Measurements from ENCODE around the gene MACO1.

Gene MACO1

DNA sequence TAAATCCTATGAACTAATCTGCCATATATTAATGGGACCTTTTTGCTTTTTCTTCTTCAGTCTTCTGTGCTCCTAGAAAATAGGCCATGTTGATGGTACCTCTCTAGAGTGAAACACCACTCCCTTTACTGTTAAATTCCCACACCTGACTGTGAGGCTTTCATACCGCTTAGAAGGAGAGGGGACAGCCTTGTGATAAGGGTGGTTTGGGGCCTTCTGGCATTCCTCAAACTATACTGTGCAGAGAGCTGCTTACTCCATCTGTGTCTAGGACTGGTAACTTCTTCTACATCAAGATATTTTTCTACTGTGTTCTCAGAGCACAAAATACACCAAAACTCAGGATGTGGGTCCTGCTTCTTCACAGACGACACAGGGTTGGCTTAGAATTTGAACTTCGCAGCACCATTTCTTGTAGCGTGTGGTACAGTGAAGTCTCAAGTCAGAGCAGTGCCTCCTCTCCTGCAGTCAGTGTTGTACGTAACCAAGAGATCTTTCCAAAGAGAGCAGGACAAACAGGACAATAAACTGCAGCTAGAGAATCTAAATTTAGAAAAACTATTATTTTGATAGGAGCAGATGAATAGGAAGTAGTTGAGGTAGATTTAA lies 43.8 kb downstream of the MACO1 start:
- H3K4me2 ChIP-seq (ENCODE audit: low read length) = no peak overlapping the region
- no peak overlapping the region for H2BK120ac ChIP-seq (ENCODE audit: low read depth, low read length)
- no peak overlapping the region for H3K9ac ChIP-seq (ENCODE audit: low read length)
- peaks cover 5% of the 10 kb centered on the region for H3K79me1 ChIP-seq (ENCODE audit: low read length)
- no peak overlapping the region for H2AK5ac ChIP-seq (ENCODE audit: low read length)
- H2BK5ac ChIP-seq (ENCODE audit: low read length) = no peak overlapping the region
- H3K27me3 ChIP-seq (ENCODE audit: insufficient read depth, low read length, poor library complexity) = no peaks in the 10 kb centered on the region
- H3K4ac ChIP-seq (ENCODE audit: low read depth, low read length) = no peak overlapping the region
- H3K79me2 ChIP-seq (ENCODE audit: control insufficient read depth, insufficient read depth, low read length) = no peaks in the 10 kb centered on the region
- no peak overlapping the region for H3K18ac ChIP-seq (ENCODE audit: low read length)
- WGBS (ENCODE audit: extremely low coverage, insufficient coverage, low lambda C conversion rate) = no CpG with 5 or more reads among the region's 5 CpGs
- no peak for DNase-seq
- H3K4me1 ChIP-seq (ENCODE audit: control insufficient read depth, low read depth, low read length) = no peaks in the 10 kb centered on the region
- no peak overlapping the region for H3K4me3 ChIP-seq (ENCODE audit: low read length)
- H4K8ac ChIP-seq (ENCODE audit: low read depth, low read length) = no peak overlapping the region
- no peaks in the 10 kb centered on the region for H3K36me3 ChIP-seq (ENCODE audit: control insufficient read depth, insufficient read depth, low read length)
- no peak overlapping the region for H3K27ac ChIP-seq (ENCODE audit: low read depth, low read length)
- H4K5ac ChIP-seq (ENCODE audit: low read length) = no peak overlapping the region
- no peak overlapping the region for H3K56ac ChIP-seq (ENCODE audit: low read length)
- H3K23ac ChIP-seq (ENCODE audit: low read length) = no peak overlapping the region
- H2BK15ac ChIP-seq (replicated peaks; ENCODE audit: low read depth) = no peak overlapping the region

GRCh38 chr1:25476186-25477097 lies 45.7 kb downstream of the MACO1 start:
- H2BK15ac ChIP-seq (replicated peaks; ENCODE audit: low read depth) = no peak overlapping the region
- no peaks in the 10 kb centered on the region for H3K79me2 ChIP-seq (ENCODE audit: control insufficient read depth, insufficient read depth, low read length)
- H3K79me1 ChIP-seq (ENCODE audit: low read length) = peaks cover 2% of the 10 kb centered on the region
- no peak overlapping the region for H2BK5ac ChIP-seq (ENCODE audit: low read length)
- no peak overlapping the region for H2BK120ac ChIP-seq (ENCODE audit: low read depth, low read length)
- H3K4ac ChIP-seq (ENCODE audit: low read depth, low read length) = no peak overlapping the region
- DNase-seq = no peak
- no peak overlapping the region for H3K56ac ChIP-seq (ENCODE audit: low read length)
- H2AK5ac ChIP-seq (ENCODE audit: low read length) = no peak overlapping the region
- no peak overlapping the region for H3K4me3 ChIP-seq (ENCODE audit: low read length)
- H4K8ac ChIP-seq (ENCODE audit: low read depth, low read length) = no peak overlapping the region
- H3K36me3 ChIP-seq (ENCODE audit: control insufficient read depth, insufficient read depth, low read length) = no peaks in the 10 kb centered on the region
- no peak overlapping the region for H3K27ac ChIP-seq (ENCODE audit: low read depth, low read length)
- H3K27me3 ChIP-seq (ENCODE audit: insufficient read depth, low read length, poor library complexity) = no peaks in the 10 kb centered on the region
- H3K9ac ChIP-seq (ENCODE audit: low read length) = no peak overlapping the region
- no peaks in the 10 kb centered on the region for H3K4me1 ChIP-seq (ENCODE audit: control insufficient read depth, low read depth, low read length)
- no CpG with 5 or more reads among the region's 2 CpGs for WGBS (ENCODE audit: extremely low coverage, insufficient coverage, low lambda C conversion rate)
- H3K18ac ChIP-seq (ENCODE audit: low read length) = no peak overlapping the region
- H3K23ac ChIP-seq (ENCODE audit: low read length) = no peak overlapping the region
- H4K5ac ChIP-seq (ENCODE audit: low read length) = no peak overlapping the region
- H3K4me2 ChIP-seq (ENCODE audit: low read length) = no peak overlapping the region

- no peak overlapping the region for H4K5ac ChIP-seq (ENCODE audit: low read length)
- H3K9ac ChIP-seq (ENCODE audit: low read length) = no peak overlapping the region
- no peak overlapping the region for H3K56ac ChIP-seq (ENCODE audit: low read length)
- H3K79me2 ChIP-seq (ENCODE audit: control insufficient read depth, insufficient read depth, low read length) = no peaks in the 10 kb centered on the region
- H3K27me3 ChIP-seq (ENCODE audit: insufficient read depth, low read length, poor library complexity) = no peaks in the 10 kb centered on the region
- no peaks in the 10 kb centered on the region for H3K4me1 ChIP-seq (ENCODE audit: control insufficient read depth, low read depth, low read length)
- no peak overlapping the region for H2BK120ac ChIP-seq (ENCODE audit: low read depth, low read length)
- no peak for DNase-seq
- no peak overlapping the region for H2BK5ac ChIP-seq (ENCODE audit: low read length)
- H4K8ac ChIP-seq (ENCODE audit: low read depth, low read length) = no peak overlapping the region
- no peak overlapping the region for H3K4ac ChIP-seq (ENCODE audit: low read depth, low read length)
- no CpG with 5 or more reads among the region's 1 CpG for WGBS (ENCODE audit: extremely low coverage, insufficient coverage, low lambda C conversion rate)
- peaks cover 5% of the 10 kb centered on the region for H3K79me1 ChIP-seq (ENCODE audit: low read length)
- H3K27ac ChIP-seq (ENCODE audit: low read depth, low read length) = no peak overlapping the region
- no peak overlapping the region for H2AK5ac ChIP-seq (ENCODE audit: low read length)
- no peaks in the 10 kb centered on the region for H3K36me3 ChIP-seq (ENCODE audit: control insufficient read depth, insufficient read depth, low read length)
- H3K23ac ChIP-seq (ENCODE audit: low read length) = no peak overlapping the region
- no peak overlapping the region for H3K18ac ChIP-seq (ENCODE audit: low read length)
- no peak overlapping the region for H3K4me3 ChIP-seq (ENCODE audit: low read length)
- no peak overlapping the region for H3K4me2 ChIP-seq (ENCODE audit: low read length)
- no peak overlapping the region for H2BK15ac ChIP-seq (replicated peaks; ENCODE audit: low read depth)
These were observed 46.8 kb downstream of the MACO1 start for GRCh38 chr1:25477448-25478034.

DNA sequence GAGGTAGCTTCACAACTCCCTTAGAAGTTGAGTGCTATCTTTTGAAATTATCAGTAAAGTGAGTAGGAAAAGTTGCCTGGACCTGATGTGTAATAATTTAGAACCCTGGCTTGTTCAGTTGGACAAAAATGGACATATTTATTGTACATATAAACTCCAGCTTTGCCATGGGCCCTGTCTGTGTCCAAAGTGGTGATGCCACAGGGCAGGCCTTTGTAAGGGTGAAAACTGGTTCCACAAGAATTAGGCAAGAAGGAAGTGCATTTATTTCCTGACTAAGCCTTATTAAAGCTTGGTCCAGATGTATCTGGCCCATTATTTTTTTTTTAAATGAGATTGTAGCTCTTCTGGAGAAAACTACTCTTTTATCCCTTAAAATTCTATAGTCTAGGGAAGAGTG lies 47.9 kb downstream of the MACO1 start:
- H3K36me3 ChIP-seq (ENCODE audit: control insufficient read depth, insufficient read depth, low read length) = no peaks in the 10 kb centered on the region
- no peak overlapping the region for H3K23ac ChIP-seq (ENCODE audit: low read length)
- no peak overlapping the region for H2BK15ac ChIP-seq (replicated peaks; ENCODE audit: low read depth)
- H4K8ac ChIP-seq (ENCODE audit: low read depth, low read length) = no peak overlapping the region
- H2AK5ac ChIP-seq (ENCODE audit: low read length) = no peak overlapping the region
- DNase-seq = no peak
- H3K4ac ChIP-seq (ENCODE audit: low read depth, low read length) = no peak overlapping the region
- no peaks in the 10 kb centered on the region for H3K79me2 ChIP-seq (ENCODE audit: control insufficient read depth, insufficient read depth, low read length)
- H3K56ac ChIP-seq (ENCODE audit: low read length) = no peak overlapping the region
- H3K4me1 ChIP-seq (ENCODE audit: control insufficient read depth, low read depth, low read length) = no peaks in the 10 kb centered on the region
- no peak overlapping the region for H3K18ac ChIP-seq (ENCODE audit: low read length)
- no peak overlapping the region for H3K4me3 ChIP-seq (ENCODE audit: low read length)
- peaks cover 5% of the 10 kb centered on the region for H3K79me1 ChIP-seq (ENCODE audit: low read length)
- H2BK5ac ChIP-seq (ENCODE audit: low read length) = no peak overlapping the region
- no peak overlapping the region for H4K5ac ChIP-seq (ENCODE audit: low read length)
- H3K27ac ChIP-seq (ENCODE audit: low read depth, low read length) = no peak overlapping the region
- no peak overlapping the region for H3K4me2 ChIP-seq (ENCODE audit: low read length)
- no peaks in the 10 kb centered on the region for H3K27me3 ChIP-seq (ENCODE audit: insufficient read depth, low read length, poor library complexity)
- H3K9ac ChIP-seq (ENCODE audit: low read length) = no peak overlapping the region
- H2BK120ac ChIP-seq (ENCODE audit: low read depth, low read length) = no peak overlapping the region

- H3K23ac ChIP-seq (ENCODE audit: low read length) = no peak overlapping the region
- H2BK120ac ChIP-seq (ENCODE audit: low read depth, low read length) = no peak overlapping the region
- no peak overlapping the region for H3K27ac ChIP-seq (ENCODE audit: low read depth, low read length)
- no peaks in the 10 kb centered on the region for H3K27me3 ChIP-seq (ENCODE audit: insufficient read depth, low read length, poor library complexity)
- no peaks in the 10 kb centered on the region for H3K36me3 ChIP-seq (ENCODE audit: control insufficient read depth, insufficient read depth, low read length)
- no peak overlapping the region for H2BK15ac ChIP-seq (replicated peaks; ENCODE audit: low read depth)
- H3K79me2 ChIP-seq (ENCODE audit: control insufficient read depth, insufficient read depth, low read length) = no peaks in the 10 kb centered on the region
- no peak overlapping the region for H3K4me3 ChIP-seq (ENCODE audit: low read length)
- no peak overlapping the region for H2BK5ac ChIP-seq (ENCODE audit: low read length)
- no peak overlapping the region for H3K56ac ChIP-seq (ENCODE audit: low read length)
- no peaks in the 10 kb centered on the region for H3K4me1 ChIP-seq (ENCODE audit: control insufficient read depth, low read depth, low read length)
- H3K4me2 ChIP-seq (ENCODE audit: low read length) = no peak overlapping the region
- no peak overlapping the region for H4K8ac ChIP-seq (ENCODE audit: low read depth, low read length)
- H3K9ac ChIP-seq (ENCODE audit: low read length) = no peak overlapping the region
- no peak overlapping the region for H4K5ac ChIP-seq (ENCODE audit: low read length)
- no peak overlapping the region for H3K18ac ChIP-seq (ENCODE audit: low read length)
- peaks cover 4% of the 10 kb centered on the region for H3K79me1 ChIP-seq (ENCODE audit: low read length)
- H2AK5ac ChIP-seq (ENCODE audit: low read length) = no peak overlapping the region
- WGBS (ENCODE audit: extremely low coverage, insufficient coverage, low lambda C conversion rate) = no CpG with 5 or more reads among the region's 5 CpGs
- no peak for DNase-seq
- no peak overlapping the region for H3K4ac ChIP-seq (ENCODE audit: low read depth, low read length)
These were observed 50.9 kb downstream of the MACO1 start for GRCh38 chr1:25481625-25482024.
